GM19240 (cell line): ENCODE data around the gene NT5DC1.

ENCODE experiments used
- DNase-seq: peaks from one replicate; pipeline ENCODE4 v3.0.0; 2011; ENCODE audit warnings: low spot score; ENCODE audit not compliant: insufficient read length

NT5DC1 gene

GRCh38 chr6:116100419-116101301 is at the start of gene NT5DC1:
Gene NT5DC1, plus strand, starts transcription at chr6:116100853. Its CDS starts 78 bp downstream, at chr6:116100931.
- DNase-seq, result peak; percentile 65

GRCh38 chr6:116051244-116051643 is 49.4 kb upstream of the NT5DC1 start:
- no peak for DNase-seq

GRCh38 chr6:116055513-116055912 is 45.1 kb upstream of the NT5DC1 start:
- no peak for DNase-seq

- no peak for DNase-seq
Measured at GRCh38 chr6:116057766-116058165, 42.9 kb upstream of the NT5DC1 start.

- no peak for DNase-seq
Measured at GRCh38 chr6:116059713-116060571, 40.7 kb upstream of the NT5DC1 start.

GRCh38 chr6:116060572-116061283 is 39.9 kb upstream of the NT5DC1 start, which contains the start of gene FRK:
Gene FRK, minus strand, starts transcription at chr6:116060891. Its CDS starts 580 bp downstream, at chr6:116060311.
- DNase-seq, result no peak

GRCh38 chr6:116062496-116062895 is 38.2 kb upstream of the NT5DC1 start:
- no peak for DNase-seq

GRCh38 chr6:116064666-116065065 is 36.0 kb upstream of the NT5DC1 start:
- no peak for DNase-seq

GRCh38 chr6:116066789-116067188 is 33.9 kb upstream of the NT5DC1 start:
- DNase-seq, result no peak

- no peak for DNase-seq
Measured at GRCh38 chr6:116070101-116070500, 30.6 kb upstream of the NT5DC1 start.

- DNase-seq, result no peak
Measured at GRCh38 chr6:116070616-116071389, 29.9 kb upstream of the NT5DC1 start.

- no peak for DNase-seq
Measured at GRCh38 chr6:116072368-116072767, 28.3 kb upstream of the NT5DC1 start.

- no peak for DNase-seq
Measured at GRCh38 chr6:116073765-116074440, 26.8 kb upstream of the NT5DC1 start.

- DNase-seq, result no peak
Measured at GRCh38 chr6:116074732-116075390, 25.8 kb upstream of the NT5DC1 start.

- DNase-seq, result no peak
Measured at GRCh38 chr6:116078522-116078921, 22.1 kb upstream of the NT5DC1 start.

- DNase-seq, result no peak
Measured at GRCh38 chr6:116078945-116079344, 21.7 kb upstream of the NT5DC1 start.

GRCh38 chr6:116083052-116083451 is 17.6 kb upstream of the NT5DC1 start:
- no peak for DNase-seq

GRCh38 chr6:116084284-116084683 is 16.4 kb upstream of the NT5DC1 start:
- DNase-seq, result no peak

GRCh38 chr6:116087437-116088027 is 13.1 kb upstream of the NT5DC1 start:
- no peak for DNase-seq
